GM23338 (cell line): ENCODE data around the gene LPP. TPM values are rescaled to one million over a fixed set of nuclear protein-coding genes. Genes with fewer than 3 reads are reported as not detected.

Experiments
- ATAC-seq: fragments of 200-7000 bp; cut with Tn5 transposase; 3 replicates; pipeline ENCODE4 v1.9.1; 2020
- DNase-seq: peaks from one replicate; pipeline ENCODE4 v3.0.0-alpha.2; 2015; ENCODE audit warnings: low spot score
- H2AFZ ChIP-seq: fragments of 200-600 bp; sonication (generic); 2 replicates; pipeline ENCODE4 v1.8.0; 2016; ENCODE audit warnings: antibody characterized with exemption, mild to moderate bottlenecking, moderate library complexity
- H3F3A ChIP-seq: fragments of 200-600 bp; sonication (generic); replicated peaks from 2 replicates; pipeline ENCODE4 v1.8.0; 2017; ENCODE audit warnings: antibody characterized with exemption, mixed run types, low read depth
- H3K27ac ChIP-seq: fragments of 200-600 bp; sonication (generic); 2 replicates; pipeline ENCODE4 v1.6.1; 2016; ENCODE audit warnings: low read depth
- H3K27me3 ChIP-seq: fragments of 200-600 bp; sonication (generic); 2 replicates; pipeline ENCODE4 v1.8.0; 2016; ENCODE audit warnings: mild to moderate bottlenecking, mixed run types, moderate library complexity; ENCODE audit not compliant: insufficient read depth
- H3K36me3 ChIP-seq: fragments of 200-600 bp; sonication (generic); 2 replicates; pipeline ENCODE4 v1.8.0; 2016; ENCODE audit warnings: mild to moderate bottlenecking; ENCODE audit not compliant: insufficient read depth
- H3K4me1 ChIP-seq: fragments of 200-600 bp; sonication (generic); 2 replicates; pipeline ENCODE4 v1.8.0; 2016; ENCODE audit warnings: mild to moderate bottlenecking, moderate library complexity; ENCODE audit not compliant: insufficient read depth
- H3K4me2 ChIP-seq: fragments of 200-600 bp; sonication (generic); 2 replicates; pipeline ENCODE4 v1.7.1; 2017; ENCODE audit warnings: mixed run types
- H3K4me3 ChIP-seq: fragments of 200-600 bp; sonication (generic); 2 replicates; pipeline ENCODE4 v1.6.1; 2016; ENCODE audit warnings: mixed run types
- H3K79me2 ChIP-seq: fragments of 200-600 bp; sonication (generic); replicated peaks from 2 replicates; pipeline ENCODE4 v1.8.0; 2017; ENCODE audit warnings: mild to moderate bottlenecking; ENCODE audit not compliant: insufficient read depth
- H3K9me2 ChIP-seq: fragments of 200-600 bp; sonication (generic); 2 replicates; pipeline ENCODE4 v1.8.0; 2017; ENCODE audit not compliant: insufficient read depth
- H4K20me1 ChIP-seq: fragments of 200-600 bp; sonication (generic); replicated peaks from 2 replicates; pipeline ENCODE4 v1.8.0; 2017; ENCODE audit warnings: mild to moderate bottlenecking; ENCODE audit not compliant: insufficient read depth
- H3K27ac Mint-ChIP-seq: 2 replicates; pipeline ENCODE4 v1.8.0; 2020; ENCODE audit warnings: inconsistent platforms, mild to moderate bottlenecking, moderate library complexity, mixed read lengths
- H3K27me3 Mint-ChIP-seq: 3 replicates; pipeline ENCODE4 v1.8.0; 2022; ENCODE audit warnings: low read depth, mild to moderate bottlenecking, moderate library complexity, mixed read lengths, inconsistent platforms; ENCODE audit not compliant: insufficient read depth, poor library complexity
- H3K36me3 Mint-ChIP-seq: 3 replicates; pipeline ENCODE4 v1.8.0; 2021; ENCODE audit warnings: low read depth, mild to moderate bottlenecking, inconsistent platforms, moderate library complexity, mixed read lengths
- H3K4me1 Mint-ChIP-seq: 3 replicates; pipeline ENCODE4 v1.8.0; 2020; ENCODE audit warnings: mild to moderate bottlenecking, inconsistent platforms, mixed read lengths
- H3K4me3 Mint-ChIP-seq: 3 replicates; pipeline ENCODE4 v1.8.0; 2021; ENCODE audit warnings: moderate library complexity, mild to moderate bottlenecking, inconsistent platforms, mixed read lengths
- H3K9me3 Mint-ChIP-seq: 3 replicates; pipeline ENCODE4 v1.8.0; 2020; ENCODE audit warnings: moderate library complexity, mild to moderate bottlenecking, inconsistent platforms, mixed read lengths
- CREB1 ChIP-seq: fragments of 250-450 bp; sonication (Bioruptor Pico); IDR thresholded peaks from 2 replicates; pipeline ENCODE4 v1.5.0; 2020; ENCODE audit warnings: low read depth, mild to moderate bottlenecking, moderate library complexity
- EZH2 ChIP-seq: fragments of 200-600 bp; sonication (generic); IDR thresholded peaks from one replicate; pipeline ENCODE4 v1.8.0; 2017; ENCODE audit warnings: antibody characterized with exemption, mild to moderate bottlenecking, low read depth; ENCODE audit not compliant: unreplicated experiment
- EZH2phosphoT487 ChIP-seq: fragments of 200-600 bp; sonication (generic); IDR thresholded peaks from one replicate; pipeline ENCODE4 v1.8.1; 2018; ENCODE audit warnings: antibody characterized with exemption; ENCODE audit not compliant: unreplicated experiment
- JUNB ChIP-seq: IDR thresholded peaks from one replicate; pipeline ENCODE4 v1.6.1; 2016; ENCODE audit warnings: antibody characterized with exemption; ENCODE audit not compliant: unreplicated experiment
- NANOG ChIP-seq: IDR thresholded peaks from 2 replicates; pipeline ENCODE4 v1.6.1; 2016; ENCODE audit warnings: antibody characterized with exemption, borderline replicate concordance
- POLR2AphosphoS5 ChIP-seq: IDR thresholded peaks from 2 replicates; pipeline ENCODE4 v1.6.1; 2016; ENCODE audit warnings: antibody characterized with exemption, low read depth
- STAT1 ChIP-seq: IDR thresholded peaks from one replicate; pipeline ENCODE4 v1.6.1; 2016; ENCODE audit warnings: antibody characterized with exemption; ENCODE audit not compliant: unreplicated experiment
- ZNF331 ChIP-seq: fragments of 250-450 bp; sonication (Bioruptor Pico); IDR thresholded peaks from 2 replicates; pipeline ENCODE4 v1.5.0; 2020; ENCODE audit warnings: low read depth, mild to moderate bottlenecking, moderate library complexity
- ZNF462 ChIP-seq: fragments of 250-450 bp; sonication (Bioruptor Pico); IDR thresholded peaks from 2 replicates; pipeline ENCODE4 v1.5.0; 2020; ENCODE audit warnings: mild to moderate bottlenecking, moderate library complexity
- polyA plus RNA-seq: library from polyadenylated mRNA; unstranded; fragments of >200 nt; fragmentation: Nextera tagmentation; extraction: Ambion mirVana; gene quantifications from 2 replicates; pipeline ENCODE4 v1.2.1, GENCODE V29; 2016
- total RNA-seq: library from RNA; depleted of rRNA; stranded (reverse); fragments of >200 nt; shearing (Covaris generic); gene quantifications from 2 replicates; pipeline ENCODE4 v1.2.3, GENCODE V29; 2014
- TF ChIP-seq, protein P1 (sequence below): IDR thresholded peaks from 2 replicates; pipeline ENCODE4 v1.6.1; 2016; ENCODE audit warnings: antibody characterized with exemption
- TF ChIP-seq, protein P2 (sequence below): IDR thresholded peaks from one replicate; pipeline ENCODE4 v1.6.1; 2018; ENCODE audit warnings: antibody characterized with exemption; ENCODE audit not compliant: unreplicated experiment
- TF ChIP-seq, protein P3 (sequence below), 2 experiments: fragments of 200-600 bp in 1 of 2; sonication (generic) in 1 of 2; conservative IDR thresholded peaks; 2 replicates each; pipeline versions ENCODE4 v1.5.1 to v1.6.1; 2016 to 2017; ENCODE audit warnings: antibody characterized with exemption in 2 of 2, low read depth in 2 of 2, mild to moderate bottlenecking in 2 of 2, moderate library complexity in 1 of 2

LPP gene
- total and polyA plus RNA-seq, 2 experiments from 2014 or later = 23.0 to 35.2 TPM

DNA sequence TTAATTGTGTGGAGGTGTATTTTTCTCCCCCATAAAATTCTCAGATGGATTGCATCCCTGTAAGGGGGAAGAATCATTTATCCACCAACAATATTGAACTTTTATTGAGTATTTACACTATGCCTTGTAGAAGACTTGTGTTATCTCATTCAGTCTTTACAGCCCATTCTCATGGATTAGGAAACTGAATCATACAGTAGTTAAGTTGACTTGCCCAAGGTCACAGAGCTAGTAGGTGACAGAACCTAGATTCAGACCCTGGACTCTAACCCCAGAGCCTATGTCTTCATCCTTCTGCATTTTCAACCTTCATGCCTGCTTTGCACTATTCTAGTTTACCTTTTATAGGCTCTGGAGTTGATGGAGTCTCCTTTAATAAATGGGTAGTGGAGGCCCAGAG, 226.8 kb downstream of the LPP start (continued):
- TF ChIP-seq, protein P1, sequence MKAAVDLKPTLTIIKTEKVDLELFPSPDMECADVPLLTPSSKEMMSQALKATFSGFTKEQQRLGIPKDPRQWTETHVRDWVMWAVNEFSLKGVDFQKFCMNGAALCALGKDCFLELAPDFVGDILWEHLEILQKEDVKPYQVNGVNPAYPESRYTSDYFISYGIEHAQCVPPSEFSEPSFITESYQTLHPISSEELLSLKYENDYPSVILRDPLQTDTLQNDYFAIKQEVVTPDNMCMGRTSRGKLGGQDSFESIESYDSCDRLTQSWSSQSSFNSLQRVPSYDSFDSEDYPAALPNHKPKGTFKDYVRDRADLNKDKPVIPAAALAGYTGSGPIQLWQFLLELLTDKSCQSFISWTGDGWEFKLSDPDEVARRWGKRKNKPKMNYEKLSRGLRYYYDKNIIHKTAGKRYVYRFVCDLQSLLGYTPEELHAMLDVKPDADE = no peak
- TF ChIP-seq STAT1 = no peak

- no peaks in the 10 kb centered on the region for H3K27me3 Mint-ChIP-seq
- no peaks in the 10 kb centered on the region for H3F3A ChIP-seq
- H3K36me3 ChIP-seq = peaks cover 4% of the 10 kb centered on the region; the same call in 1 of the 2 replicates
- H3K27ac Mint-ChIP-seq = no peak overlapping the region
- H3K4me2 ChIP-seq = no peak overlapping the region
- H3K4me3 ChIP-seq = no peak overlapping the region
- no peaks in the 10 kb centered on the region for H3K4me1 ChIP-seq
- no peaks in the 10 kb centered on the region for H3K27me3 ChIP-seq
- H3K79me2 ChIP-seq = 0 out of 2 replicates have a peak, but pooled peaks cover 4% of the 10 kb centered on the region
- H3K36me3 Mint-ChIP-seq = peaks cover 8% of the 10 kb centered on the region
- H3K27ac ChIP-seq = no peak overlapping the region
- no peaks in the 10 kb centered on the region for H4K20me1 ChIP-seq
- H3K9me2 ChIP-seq = no peaks in the 10 kb centered on the region
- H2AFZ ChIP-seq = no peak overlapping the region
- DNase-seq = no peak
- no peak for ATAC-seq
- no peaks in the 10 kb centered on the region for H3K4me1 Mint-ChIP-seq
- peaks cover 8% of the 10 kb centered on the region for H3K9me3 Mint-ChIP-seq
- no peak overlapping the region for H3K4me3 Mint-ChIP-seq
- no peak for TF ChIP-seq ZNF331
- no peak for TF ChIP-seq ZNF462 (CRISPR knock-in tag)
- no peak for TF ChIP-seq STAT1
- TF ChIP-seq, protein P1 = no peak
- TF ChIP-seq, protein P2, sequence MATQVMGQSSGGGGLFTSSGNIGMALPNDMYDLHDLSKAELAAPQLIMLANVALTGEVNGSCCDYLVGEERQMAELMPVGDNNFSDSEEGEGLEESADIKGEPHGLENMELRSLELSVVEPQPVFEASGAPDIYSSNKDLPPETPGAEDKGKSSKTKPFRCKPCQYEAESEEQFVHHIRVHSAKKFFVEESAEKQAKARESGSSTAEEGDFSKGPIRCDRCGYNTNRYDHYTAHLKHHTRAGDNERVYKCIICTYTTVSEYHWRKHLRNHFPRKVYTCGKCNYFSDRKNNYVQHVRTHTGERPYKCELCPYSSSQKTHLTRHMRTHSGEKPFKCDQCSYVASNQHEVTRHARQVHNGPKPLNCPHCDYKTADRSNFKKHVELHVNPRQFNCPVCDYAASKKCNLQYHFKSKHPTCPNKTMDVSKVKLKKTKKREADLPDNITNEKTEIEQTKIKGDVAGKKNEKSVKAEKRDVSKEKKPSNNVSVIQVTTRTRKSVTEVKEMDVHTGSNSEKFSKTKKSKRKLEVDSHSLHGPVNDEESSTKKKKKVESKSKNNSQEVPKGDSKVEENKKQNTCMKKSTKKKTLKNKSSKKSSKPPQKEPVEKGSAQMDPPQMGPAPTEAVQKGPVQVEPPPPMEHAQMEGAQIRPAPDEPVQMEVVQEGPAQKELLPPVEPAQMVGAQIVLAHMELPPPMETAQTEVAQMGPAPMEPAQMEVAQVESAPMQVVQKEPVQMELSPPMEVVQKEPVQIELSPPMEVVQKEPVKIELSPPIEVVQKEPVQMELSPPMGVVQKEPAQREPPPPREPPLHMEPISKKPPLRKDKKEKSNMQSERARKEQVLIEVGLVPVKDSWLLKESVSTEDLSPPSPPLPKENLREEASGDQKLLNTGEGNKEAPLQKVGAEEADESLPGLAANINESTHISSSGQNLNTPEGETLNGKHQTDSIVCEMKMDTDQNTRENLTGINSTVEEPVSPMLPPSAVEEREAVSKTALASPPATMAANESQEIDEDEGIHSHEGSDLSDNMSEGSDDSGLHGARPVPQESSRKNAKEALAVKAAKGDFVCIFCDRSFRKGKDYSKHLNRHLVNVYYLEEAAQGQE = no peak
- no peak for TF ChIP-seq NANOG
- TF ChIP-seq CREB1 = no peak
- TF ChIP-seq EZH2phosphoT487 = no peak
- TF ChIP-seq JUNB = no peak
- no peak for TF ChIP-seq EZH2
- TF ChIP-seq, protein P3, sequence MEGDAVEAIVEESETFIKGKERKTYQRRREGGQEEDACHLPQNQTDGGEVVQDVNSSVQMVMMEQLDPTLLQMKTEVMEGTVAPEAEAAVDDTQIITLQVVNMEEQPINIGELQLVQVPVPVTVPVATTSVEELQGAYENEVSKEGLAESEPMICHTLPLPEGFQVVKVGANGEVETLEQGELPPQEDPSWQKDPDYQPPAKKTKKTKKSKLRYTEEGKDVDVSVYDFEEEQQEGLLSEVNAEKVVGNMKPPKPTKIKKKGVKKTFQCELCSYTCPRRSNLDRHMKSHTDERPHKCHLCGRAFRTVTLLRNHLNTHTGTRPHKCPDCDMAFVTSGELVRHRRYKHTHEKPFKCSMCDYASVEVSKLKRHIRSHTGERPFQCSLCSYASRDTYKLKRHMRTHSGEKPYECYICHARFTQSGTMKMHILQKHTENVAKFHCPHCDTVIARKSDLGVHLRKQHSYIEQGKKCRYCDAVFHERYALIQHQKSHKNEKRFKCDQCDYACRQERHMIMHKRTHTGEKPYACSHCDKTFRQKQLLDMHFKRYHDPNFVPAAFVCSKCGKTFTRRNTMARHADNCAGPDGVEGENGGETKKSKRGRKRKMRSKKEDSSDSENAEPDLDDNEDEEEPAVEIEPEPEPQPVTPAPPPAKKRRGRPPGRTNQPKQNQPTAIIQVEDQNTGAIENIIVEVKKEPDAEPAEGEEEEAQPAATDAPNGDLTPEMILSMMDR (conservative IDR thresholded peaks at IDR 0.05; ENCODE audit: low read depth in 2 of 2) = no peak
- no peak for TF ChIP-seq POLR2AphosphoS5
Observed at GRCh38 chr3:188383748-188384147, 229.8 kb downstream of the LPP start.
